GM13977 (cell line): ENCODE results near the gene EPHA2.

Experiments
- DNase-seq: peaks from one replicate; pipeline ENCODE4 v3.0.0; 2012; ENCODE audit warnings: low spot score
- in situ Hi-C: fragments of 300-500 bp; cut with MboI; formaldehyde crosslinking; loops from one replicate; pipeline ENCODE4 v1.12.0; 2022; ENCODE audit warnings: low sequenced_read_pairs, low pct_unique_long_range_greater_than_20kb, mixed read lengths, inconsistent platforms; ENCODE audit not compliant: unreplicated experiment
- TF ChIP-seq, protein P1 (sequence below): IDR thresholded peaks from 2 replicates; pipeline ENCODE4 v1.5.1; 2012; ENCODE audit warnings: mild to moderate bottlenecking, control low read depth; ENCODE audit not compliant: insufficient read depth; ENCODE audit errors: extremely low read depth, missing control alignments

The EPHA2 gene

GRCh38 chr1:16144325-16145029, 11.4 kb downstream of the EPHA2 start:
- DNase-seq, result no peak
- TF ChIP-seq, protein P1, sequence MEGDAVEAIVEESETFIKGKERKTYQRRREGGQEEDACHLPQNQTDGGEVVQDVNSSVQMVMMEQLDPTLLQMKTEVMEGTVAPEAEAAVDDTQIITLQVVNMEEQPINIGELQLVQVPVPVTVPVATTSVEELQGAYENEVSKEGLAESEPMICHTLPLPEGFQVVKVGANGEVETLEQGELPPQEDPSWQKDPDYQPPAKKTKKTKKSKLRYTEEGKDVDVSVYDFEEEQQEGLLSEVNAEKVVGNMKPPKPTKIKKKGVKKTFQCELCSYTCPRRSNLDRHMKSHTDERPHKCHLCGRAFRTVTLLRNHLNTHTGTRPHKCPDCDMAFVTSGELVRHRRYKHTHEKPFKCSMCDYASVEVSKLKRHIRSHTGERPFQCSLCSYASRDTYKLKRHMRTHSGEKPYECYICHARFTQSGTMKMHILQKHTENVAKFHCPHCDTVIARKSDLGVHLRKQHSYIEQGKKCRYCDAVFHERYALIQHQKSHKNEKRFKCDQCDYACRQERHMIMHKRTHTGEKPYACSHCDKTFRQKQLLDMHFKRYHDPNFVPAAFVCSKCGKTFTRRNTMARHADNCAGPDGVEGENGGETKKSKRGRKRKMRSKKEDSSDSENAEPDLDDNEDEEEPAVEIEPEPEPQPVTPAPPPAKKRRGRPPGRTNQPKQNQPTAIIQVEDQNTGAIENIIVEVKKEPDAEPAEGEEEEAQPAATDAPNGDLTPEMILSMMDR, result no peak
- in situ Hi-C loops, result no loop called here

- DNase-seq, result no peak
- TF ChIP-seq, protein P1, result no peak
- in situ Hi-C loops, result no loop called here
These were observed 12.1 kb downstream of the EPHA2 start for GRCh38 chr1:16143566-16144324.

GRCh38 chr1:16143005-16143565, 12.8 kb downstream of the EPHA2 start:
- in situ Hi-C loops, result no loop called here
- DNase-seq, result no peak
- TF ChIP-seq, protein P1, result no peak

DNA sequence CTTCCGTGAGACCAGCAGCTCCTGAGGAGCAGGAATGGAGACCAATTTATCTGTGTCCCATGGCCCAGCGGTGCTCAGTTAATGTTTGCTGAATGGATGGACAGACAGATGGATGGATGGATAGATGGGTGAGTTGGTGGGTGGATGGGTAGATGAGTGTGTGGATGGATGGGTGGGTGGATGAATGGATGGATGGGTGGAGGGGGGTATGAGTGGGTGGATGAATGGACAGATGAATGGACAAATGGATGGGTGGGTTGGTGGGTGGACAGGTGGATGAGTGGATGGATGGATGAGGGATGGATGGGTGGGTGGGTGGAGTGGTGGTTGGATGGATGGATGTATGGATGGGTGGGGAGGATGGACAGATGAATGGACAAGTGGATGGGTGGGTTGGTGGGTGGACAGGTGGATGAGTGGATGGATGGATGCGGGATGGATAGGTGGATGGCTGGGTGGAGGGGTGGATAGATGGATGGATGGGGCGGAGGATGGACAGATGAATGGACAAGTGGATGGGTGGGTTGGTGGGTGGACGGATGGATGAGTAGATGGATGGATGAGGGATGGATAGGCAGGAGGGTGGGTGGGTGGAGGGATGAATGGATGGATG, 13.4 kb downstream of the EPHA2 start:
- in situ Hi-C loops, result no loop called here
- no peak for DNase-seq
- TF ChIP-seq, protein P1, result no peak

DNA sequence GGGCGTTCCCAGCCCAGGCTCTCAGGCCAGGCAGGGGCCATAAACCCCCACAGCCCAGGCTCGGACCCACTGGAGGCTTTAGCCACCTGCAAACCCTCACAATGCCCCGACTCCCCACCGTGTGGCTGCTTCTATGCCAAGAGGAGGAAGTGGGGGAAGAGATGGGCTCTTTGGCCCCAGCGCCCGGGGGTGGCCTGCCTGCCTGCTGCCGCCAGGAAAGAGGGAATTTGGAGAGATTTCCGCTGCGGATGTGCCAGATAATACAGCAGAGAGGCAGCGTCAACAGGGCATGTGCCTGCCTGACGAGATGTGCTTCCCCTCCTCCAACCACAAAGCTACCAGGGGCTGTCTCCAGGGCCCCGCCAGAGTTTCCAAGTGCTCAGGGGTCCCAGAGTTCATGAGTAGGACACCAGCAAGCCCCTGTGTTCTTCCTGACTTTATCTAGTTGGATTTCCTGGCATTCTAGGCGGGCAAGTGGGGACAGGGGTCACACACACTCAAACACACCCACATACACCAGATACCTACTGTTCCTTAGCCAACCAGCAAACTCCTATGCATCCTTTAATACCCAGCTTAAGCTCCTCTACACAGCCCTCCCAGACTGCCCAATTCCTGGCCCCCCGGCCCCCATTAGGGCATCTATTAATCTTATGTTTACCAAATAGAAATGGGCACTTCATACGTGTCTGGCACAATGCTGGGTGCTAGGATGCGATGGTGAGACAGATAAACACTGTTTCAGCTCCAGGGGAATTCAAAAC, 14.1 kb downstream of the EPHA2 start:
- in situ Hi-C loops, result no loop called here
- TF ChIP-seq, protein P1, result no peak
- no peak for DNase-seq

DNA sequence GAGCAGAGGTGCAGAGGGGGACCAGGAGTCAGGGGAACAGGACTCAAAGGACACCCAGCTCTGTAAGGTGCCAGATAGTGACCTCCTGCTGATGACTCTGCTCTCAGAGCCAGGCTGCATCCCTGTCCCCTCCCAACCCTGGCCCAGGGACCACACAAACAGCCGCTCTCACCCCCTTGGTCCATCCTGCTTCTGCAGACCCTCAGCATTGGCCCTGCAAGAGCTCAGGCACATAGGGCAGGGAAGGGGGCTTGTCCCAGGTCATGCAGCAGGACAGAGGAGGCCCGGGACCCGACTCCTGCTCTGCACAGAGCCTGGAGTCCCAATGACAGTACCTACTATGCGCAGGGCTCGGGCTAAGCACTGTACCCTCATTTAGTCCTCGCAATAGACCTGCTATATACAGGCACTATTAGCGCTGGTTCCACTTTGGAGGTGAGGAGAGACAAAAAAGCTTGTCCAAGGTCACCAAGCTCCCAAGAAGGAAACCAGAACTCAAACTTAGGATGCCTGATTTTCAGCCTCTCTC, 15.7 kb downstream of the EPHA2 start:
- TF ChIP-seq, protein P1, result no peak
- no peak for DNase-seq
- in situ Hi-C loops, result no loop called here
